Skeletal muscle tissue (tissue), 4 donors: ENCODE results near the gene CHN2. TPM values are rescaled to one million over a fixed set of nuclear protein-coding genes. Genes with fewer than 3 reads are reported as not detected.
"Not testable (repeated sequence)": the region's sequence is repeated elsewhere in the genome, so short reads cannot be mapped to it uniquely, and the experiment has no call there.

Experiments used
- H3K27ac ChIP-seq: one replicate; pipeline ENCODE4 v1.7.0; 2013; ENCODE audit warnings: mild to moderate bottlenecking, low read depth, low read length, inconsistent platforms
- H3K27me3 ChIP-seq, 3 donors: one replicate each; pipeline ENCODE4 v1.7.0; 2013; ENCODE audit warnings: low read length in 3 of 3; ENCODE audit not compliant: control insufficient read depth in 3 of 3, insufficient read depth in 3 of 3
- H3K36me3 ChIP-seq, 3 donors: one replicate each; pipeline ENCODE4 v1.7.0; 2013; ENCODE audit warnings: low read length in 3 of 3; ENCODE audit not compliant: control insufficient read depth in 3 of 3, insufficient read depth in 3 of 3
- H3K4me1 ChIP-seq, 3 donors: one replicate each; pipeline ENCODE4 v1.7.0; 2013; ENCODE audit warnings: low read length in 3 of 3, mild to moderate bottlenecking in 3 of 3; ENCODE audit not compliant: control insufficient read depth in 3 of 3, insufficient read depth in 3 of 3
- H3K4me3 ChIP-seq, 3 donors: one replicate each; pipeline ENCODE4 v1.7.0; 2013; ENCODE audit warnings: low read length in 3 of 3
- H3K9ac ChIP-seq, 3 donors: one replicate each; pipeline ENCODE4 v1.7.0; 2013; ENCODE audit warnings: low read length in 3 of 3, mild to moderate bottlenecking in 3 of 3, moderate library complexity in 2 of 3, low read depth in 1 of 3
- H3K9me3 ChIP-seq, 3 donors: one replicate each; pipeline ENCODE4 v1.7.0; 2013; ENCODE audit warnings: low read length in 3 of 3; ENCODE audit not compliant: control insufficient read depth in 3 of 3
- total RNA-seq: library from RNA; depleted of rRNA; stranded (reverse); fragments of >200 nt; gene quantifications from one replicate; pipeline ENCODE4 v1.2.3, GENCODE V29; 2014
- donor health status: Osteomylitis.

CHN2 gene
- total RNA-seq, 1 donor from 2014 or later = 11.0 TPM

GRCh38 chr7:29196971-29197595 lies 2.5 kb downstream of the CHN2 start:
- Histone ChIP-seq H3K4me3 (no peak overlapping the region), H3K4me1 (peaks cover 0 to 14% (median 7%) of the 10 kb centered on the region in 3 donors), H3K9me3 (no peaks in the 10 kb centered on the region), H3K27ac (no peak overlapping the region), H3K9ac (no peak overlapping the region), H3K36me3 (no peaks in the 10 kb centered on the region), H3K27me3 (peaks cover 0 to 7% (median 6%) of the 10 kb centered on the region in 3 donors)

GRCh38 chr7:29197916-29198315 lies 3.3 kb downstream of the CHN2 start:
- peaks cover 0 to 7% (median 6%) of the 10 kb centered on the region in 3 donors for H3K27me3 ChIP-seq
- H3K36me3 ChIP-seq = no peaks in the 10 kb centered on the region
- no peak overlapping the region for H3K9ac ChIP-seq
- H3K9me3 ChIP-seq = no peaks in the 10 kb centered on the region
- H3K4me1 ChIP-seq = peaks cover 0 to 14% (median 7%) of the 10 kb centered on the region in 3 donors
- no peak overlapping the region for H3K4me3 ChIP-seq
- no peak overlapping the region for H3K27ac ChIP-seq

- Histone ChIP-seq H3K4me3 (no peak overlapping the region), H3K27me3 (peaks cover 0 to 7% (median 0%) of the 10 kb centered on the region in 3 donors), H3K4me1 (peaks cover 0 to 10% (median 7%) of the 10 kb centered on the region in 3 donors), H3K9me3 (no peaks in the 10 kb centered on the region), H3K9ac (no peak overlapping the region), H3K36me3 (no peaks in the 10 kb centered on the region), H3K27ac (no peak overlapping the region)
Measured at GRCh38 chr7:29199776-29200175, 5.2 kb downstream of the CHN2 start.

- no peak overlapping the region for H3K4me3 ChIP-seq
Measured at GRCh38 chr7:29202651-29203069, 8.1 kb downstream of the CHN2 start.

GRCh38 chr7:29204491-29205272 lies 10.1 kb downstream of the CHN2 start:
- Histone ChIP-seq H3K27ac (no peak overlapping the region), H3K4me1 (no peaks in the 10 kb centered on the region), H3K9ac (no peak overlapping the region), H3K36me3 (no peaks in the 10 kb centered on the region), H3K9me3 (no peaks in the 10 kb centered on the region), H3K27me3 (no peaks in the 10 kb centered on the region), H3K4me3 (no peak overlapping the region)

More at GRCh38 chr7:29202651-29203069, 8.1 kb downstream of the CHN2 start:
- H3K9ac ChIP-seq = no peak overlapping the region
- H3K9me3 ChIP-seq = no peaks in the 10 kb centered on the region
- H3K36me3 ChIP-seq = no peaks in the 10 kb centered on the region
- no peak overlapping the region for H3K27ac ChIP-seq
- H3K4me1 ChIP-seq = no peaks in the 10 kb centered on the region
- no peaks in the 10 kb centered on the region for H3K27me3 ChIP-seq

GRCh38 chr7:29207162-29207801 lies 12.7 kb downstream of the CHN2 start:
- no peaks in the 10 kb centered on the region for H3K36me3 ChIP-seq
- H3K9me3 ChIP-seq = no peaks in the 10 kb centered on the region

GRCh38 chr7:29208410-29209250 lies 14.1 kb downstream of the CHN2 start:
- Histone ChIP-seq H3K27ac (no peak overlapping the region), H3K9ac (no peak overlapping the region), H3K9me3 (no peaks in the 10 kb centered on the region), H3K36me3 (no peaks in the 10 kb centered on the region), H3K4me3 (no peak overlapping the region), H3K27me3 (no peaks in the 10 kb centered on the region), H3K4me1 (no peaks in the 10 kb centered on the region)

More at GRCh38 chr7:29207162-29207801, 12.7 kb downstream of the CHN2 start:
- Histone ChIP-seq H3K9ac (no peak overlapping the region), H3K4me3 (no peak overlapping the region), H3K4me1 (no peaks in the 10 kb centered on the region), H3K27ac (no peak overlapping the region), H3K27me3 (no peaks in the 10 kb centered on the region)

- Histone ChIP-seq H3K9ac (no peak overlapping the region), H3K4me1 (peaks cover 0 to 1% (median 0%) of the 10 kb centered on the region in 3 donors), H3K27me3 (no peaks in the 10 kb centered on the region), H3K4me3 (no peak overlapping the region), H3K9me3 (no peaks in the 10 kb centered on the region), H3K36me3 (no peaks in the 10 kb centered on the region), H3K27ac (no peak overlapping the region)
Measured at GRCh38 chr7:29209745-29210144, 15.2 kb downstream of the CHN2 start.

- H3K9me3 ChIP-seq, H3K4me1 ChIP-seq, H3K36me3 ChIP-seq, H3K27ac ChIP-seq, H3K4me3 ChIP-seq, H3K27me3 ChIP-seq, H3K9ac ChIP-seq: not testable (repeated sequence)
Measured at GRCh38 chr7:29212736-29213135, 18.2 kb downstream of the CHN2 start.
